Stimulated activated CD4-positive, alpha-beta T cell treated with anti-CD3 and anti-CD28 coated beads, Interleukin-2, amount 100 ng/mL, for 24 hours (primary cell): ENCODE measurements around the gene CLDN1.

Experiments used
- DNase-seq, 2 donors: peaks; one replicate each; pipeline ENCODE4 v3.0.0-alpha.2; 2020

CLDN1 gene

GRCh38 chr3:190321789-190322603 is at the start of gene CLDN1:
TSS of gene CLDN1 (minus strand) at chr3:190322446. CDS start at chr3:190322206, 240 bp downstream.
- peak; percentile 79 to 81 for DNase-seq

DNA sequence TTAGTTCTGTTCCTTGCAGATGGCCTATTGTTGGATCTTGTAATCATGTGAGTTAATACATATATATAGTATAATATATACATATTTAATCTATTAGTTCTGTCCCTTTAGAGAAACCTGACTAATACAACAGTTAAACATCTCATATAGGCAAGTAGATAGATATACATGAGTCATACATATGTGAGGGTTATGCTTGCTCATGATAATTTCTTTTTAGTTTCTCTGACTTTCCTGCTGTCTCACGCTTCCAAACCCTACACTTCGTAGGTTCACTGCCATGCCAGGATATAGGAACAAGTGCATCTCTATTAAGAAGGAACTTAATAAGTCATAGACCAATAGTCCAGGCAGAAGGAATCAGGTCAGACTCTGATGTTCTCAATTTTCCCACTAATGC is 48.9 kb upstream of the CLDN1 start:
- no peak for DNase-seq

GRCh38 chr3:190370369-190370768 is 48.1 kb upstream of the CLDN1 start:
- no peak for DNase-seq

DNA sequence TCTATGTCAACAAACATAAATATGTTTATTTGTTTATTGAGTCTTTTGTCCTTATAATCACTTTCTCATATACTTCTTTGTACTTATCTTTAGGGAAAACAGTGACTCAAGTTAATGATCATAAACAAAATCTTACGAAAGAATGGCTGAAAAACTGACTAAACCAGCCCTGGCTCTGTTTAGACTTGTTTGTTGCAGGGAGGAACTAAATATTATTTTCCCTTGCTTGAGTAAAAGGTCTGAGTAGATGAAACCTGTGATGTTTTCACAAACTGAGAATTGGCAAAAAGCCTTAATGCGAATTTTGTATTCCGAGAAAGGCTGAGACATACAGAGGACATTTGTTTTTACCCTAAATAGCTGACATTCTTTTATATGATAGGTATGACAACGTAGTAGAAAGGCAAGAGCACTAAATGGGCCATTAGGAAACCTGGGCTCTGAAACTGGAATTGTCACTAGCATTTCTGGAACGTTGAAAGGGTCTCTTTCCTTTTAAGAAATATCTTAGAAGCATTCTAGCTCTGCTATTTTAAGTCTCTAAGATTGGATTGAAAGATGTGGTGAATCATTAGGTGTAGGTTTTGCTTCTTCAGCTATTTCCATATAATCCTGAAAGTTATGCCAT is 47.5 kb upstream of the CLDN1 start:
- DNase-seq: no peak

GRCh38 chr3:190368881-190369280 is 46.6 kb upstream of the CLDN1 start:
- DNase-seq: no peak

DNA sequence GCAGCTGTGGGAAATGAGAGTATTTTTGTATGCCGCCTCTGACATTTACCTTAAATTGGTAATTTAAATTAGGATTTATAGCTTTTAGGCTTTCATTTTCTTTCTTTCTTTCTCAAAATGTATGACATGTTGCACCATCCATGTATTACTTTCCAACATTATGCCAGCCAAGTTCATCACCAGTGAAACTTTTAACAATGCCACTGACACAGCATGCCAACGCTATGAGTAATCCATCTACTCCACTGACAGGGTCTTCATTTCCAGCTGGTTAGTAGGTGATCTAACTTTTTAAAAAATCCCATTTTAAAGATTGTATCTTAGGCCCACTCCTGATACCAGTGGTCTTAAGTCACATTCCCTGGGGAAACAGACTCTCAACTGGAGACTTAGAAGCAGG is 43.9 kb upstream of the CLDN1 start:
- no peak for DNase-seq

- no peak for DNase-seq
These were observed 40.0 kb upstream of the CLDN1 start for GRCh38 chr3:190362258-190362657.

DNA sequence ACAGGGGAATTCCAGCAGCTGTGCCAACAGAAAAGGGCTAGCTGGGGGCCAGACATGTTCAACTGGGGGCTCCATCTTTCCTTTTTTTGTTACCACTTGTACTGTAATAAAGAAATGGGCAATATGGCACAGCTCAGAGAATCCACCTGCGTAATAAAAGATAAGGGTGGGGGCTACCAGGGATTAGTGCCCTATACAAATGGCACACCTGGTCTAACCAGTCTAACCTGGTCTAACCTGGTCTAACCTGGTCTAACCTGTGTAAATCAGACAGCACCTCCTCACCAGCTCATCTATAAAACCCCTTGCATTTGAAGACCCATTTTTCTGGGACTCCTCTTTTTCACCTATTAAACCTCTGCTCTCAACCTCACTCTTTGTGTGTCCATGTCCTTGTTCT is 39.5 kb upstream of the CLDN1 start:
- DNase-seq: no peak

- DNase-seq: no peak
These were observed 38.0 kb upstream of the CLDN1 start for GRCh38 chr3:190360228-190360627.

GRCh38 chr3:190359813-190360212 is 37.6 kb upstream of the CLDN1 start:
- DNase-seq: no peak

DNA sequence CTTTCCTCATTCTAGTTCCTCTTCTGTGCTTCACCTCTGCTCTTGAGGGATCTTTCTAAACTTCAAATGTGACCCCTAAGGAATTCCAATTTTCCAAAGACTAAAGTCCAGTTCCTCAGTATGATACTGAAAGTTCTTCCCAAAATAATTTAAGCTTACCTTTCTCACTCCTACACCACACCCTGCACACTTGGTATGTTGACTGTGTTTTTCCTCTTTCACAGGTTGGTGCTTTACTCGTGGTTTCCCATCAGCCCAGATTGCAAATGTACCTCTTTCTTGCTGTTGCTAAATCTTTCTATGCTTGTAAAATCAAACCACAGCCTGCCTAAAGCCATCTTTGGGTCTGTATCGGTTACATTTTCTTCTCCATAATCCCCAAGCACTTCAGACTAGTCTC is 35.2 kb upstream of the CLDN1 start:
- DNase-seq: no peak

DNA sequence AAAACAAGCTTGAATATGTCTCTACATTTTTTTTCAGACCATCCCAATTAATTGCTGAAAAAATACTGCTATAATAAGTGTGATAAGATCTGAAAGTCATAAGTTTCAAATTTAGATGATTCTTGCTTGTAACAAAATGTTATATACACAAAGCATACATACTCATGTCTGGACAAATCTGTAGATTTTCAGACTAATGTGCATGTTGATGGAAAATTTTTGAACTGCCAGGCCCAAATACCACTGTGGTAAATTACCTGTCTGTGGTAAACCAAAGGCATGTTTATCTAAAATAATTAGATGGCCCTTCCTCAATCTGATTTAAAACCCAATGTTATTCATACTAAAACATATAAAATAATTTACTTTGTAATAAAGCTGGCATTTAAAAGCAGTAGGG is 34.0 kb upstream of the CLDN1 start:
- no peak for DNase-seq

DNA sequence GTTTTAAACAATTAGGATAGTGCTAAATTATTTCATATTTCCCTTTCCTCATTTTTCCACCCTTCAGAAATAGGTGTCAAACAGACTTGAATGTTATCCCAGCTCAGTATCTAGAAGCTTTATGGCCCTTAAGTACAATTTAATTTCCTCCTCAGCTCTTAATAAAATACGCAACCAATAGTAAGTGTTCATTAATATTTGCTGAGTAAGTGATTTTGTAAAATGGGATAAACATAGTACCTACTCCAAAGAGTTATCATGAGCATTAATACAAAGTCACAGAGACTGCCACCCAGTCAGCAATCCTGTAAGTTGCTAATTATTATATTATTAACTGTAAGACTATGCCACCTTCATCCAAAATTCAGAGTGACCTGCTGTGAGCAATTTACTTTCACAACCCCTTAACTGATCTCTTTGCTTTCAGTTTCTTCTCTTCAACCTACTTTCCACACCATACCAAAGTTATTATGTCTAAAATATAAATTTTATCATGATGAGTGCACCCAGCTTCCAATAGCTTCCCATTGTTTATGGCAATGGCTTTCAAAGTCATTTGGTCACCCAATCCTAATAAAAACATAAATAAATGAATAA is 30.7 kb upstream of the CLDN1 start:
- no peak for DNase-seq

DNA sequence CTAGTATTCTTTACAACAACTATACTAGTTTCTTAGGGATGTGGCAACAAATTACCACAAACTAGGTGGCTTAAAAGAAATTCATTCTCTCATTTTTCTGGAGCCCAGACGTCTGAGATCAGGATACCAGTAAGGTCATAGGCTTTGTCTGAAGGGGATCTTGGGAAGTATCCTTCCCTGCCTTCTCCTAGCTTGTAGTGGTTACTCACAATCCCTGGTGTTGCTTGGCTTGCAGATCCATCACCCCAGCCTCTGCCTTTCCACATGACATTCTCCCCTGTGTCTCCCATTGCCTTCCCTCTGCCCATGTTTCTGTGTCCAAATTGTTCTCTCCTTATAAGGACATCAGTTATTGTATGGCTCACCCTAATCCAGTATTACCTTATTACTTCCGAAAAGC is 24.3 kb upstream of the CLDN1 start:
- DNase-seq: no peak

DNA sequence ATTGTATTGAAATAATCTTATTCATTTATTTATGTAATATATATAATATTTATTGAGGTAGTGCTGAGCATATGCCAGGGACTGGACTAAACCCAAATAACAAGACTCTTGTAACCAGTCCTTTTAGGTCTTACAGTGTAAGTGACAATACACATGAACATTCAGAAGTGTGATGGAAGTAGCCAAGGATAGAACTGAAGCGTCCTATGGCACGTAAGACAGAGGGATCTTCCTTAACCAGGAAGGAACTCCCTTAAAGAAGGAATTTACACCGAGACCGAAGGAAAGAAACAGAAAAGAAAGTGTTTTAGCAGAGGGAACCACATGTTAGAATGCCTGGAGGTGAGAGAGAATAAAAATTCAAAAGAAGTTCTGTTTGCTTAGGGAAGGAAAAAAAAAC is 23.6 kb upstream of the CLDN1 start:
- DNase-seq: no peak

- DNase-seq: no peak
These were observed 23.0 kb upstream of the CLDN1 start for GRCh38 chr3:190345027-190345821.

DNA sequence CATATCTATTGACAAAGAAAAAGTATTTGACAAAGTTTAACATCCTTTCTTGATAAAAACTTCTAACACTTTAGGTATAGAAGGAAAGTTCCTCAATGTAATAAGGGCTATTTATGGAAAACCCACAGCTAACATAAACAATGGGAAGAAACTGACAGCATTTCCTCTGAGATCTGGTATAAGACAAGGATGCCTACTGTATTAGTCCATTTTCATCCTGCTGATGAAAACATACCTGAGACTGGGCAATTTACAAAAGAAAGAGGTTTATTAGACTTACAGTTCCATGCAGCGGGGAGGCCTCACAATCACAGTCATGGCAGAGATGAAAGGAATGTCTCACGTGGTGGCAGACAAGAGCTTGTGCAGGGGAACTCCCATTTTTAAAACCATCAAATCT is 17.8 kb upstream of the CLDN1 start:
- no peak for DNase-seq

DNA sequence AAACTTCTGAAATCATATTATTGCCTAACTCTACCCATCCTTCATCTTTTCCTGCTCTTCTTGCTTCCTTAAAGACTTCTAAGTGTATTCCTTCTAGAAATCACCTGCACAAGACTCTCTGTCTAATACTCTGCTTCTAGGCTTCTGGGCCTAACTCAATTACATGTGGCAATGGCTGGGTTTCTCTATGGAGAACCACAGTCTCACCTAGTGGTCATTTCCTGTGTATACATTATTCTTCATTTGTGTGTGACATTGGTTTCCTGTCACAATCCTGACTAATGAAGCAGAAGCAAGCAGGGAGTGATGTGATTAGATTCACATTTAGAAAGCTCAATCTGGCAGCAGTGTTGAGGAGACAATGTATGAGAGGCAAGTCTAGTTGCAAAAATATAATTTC is 16.9 kb upstream of the CLDN1 start:
- DNase-seq: no peak

GRCh38 chr3:190338717-190339116 is 16.5 kb upstream of the CLDN1 start:
- DNase-seq: no peak

DNA sequence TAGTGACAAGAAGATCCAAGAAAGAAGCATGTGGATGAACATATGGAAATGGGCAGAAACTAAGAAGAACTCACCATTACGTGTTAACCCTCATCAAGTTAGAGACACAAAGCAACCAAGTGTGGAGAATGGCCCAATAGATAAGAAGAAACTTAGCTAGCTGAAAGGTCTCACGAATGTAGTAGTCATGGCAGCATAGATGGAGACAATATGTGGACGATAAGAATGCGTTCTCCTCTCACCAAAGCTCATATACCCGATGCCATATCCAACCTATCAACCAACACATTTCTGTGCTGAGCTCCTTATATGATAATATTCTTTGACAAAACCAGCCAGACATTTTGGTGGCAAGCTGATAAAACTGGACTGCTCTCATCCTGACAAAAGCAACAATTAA is 15.1 kb upstream of the CLDN1 start:
- DNase-seq: no peak

DNA sequence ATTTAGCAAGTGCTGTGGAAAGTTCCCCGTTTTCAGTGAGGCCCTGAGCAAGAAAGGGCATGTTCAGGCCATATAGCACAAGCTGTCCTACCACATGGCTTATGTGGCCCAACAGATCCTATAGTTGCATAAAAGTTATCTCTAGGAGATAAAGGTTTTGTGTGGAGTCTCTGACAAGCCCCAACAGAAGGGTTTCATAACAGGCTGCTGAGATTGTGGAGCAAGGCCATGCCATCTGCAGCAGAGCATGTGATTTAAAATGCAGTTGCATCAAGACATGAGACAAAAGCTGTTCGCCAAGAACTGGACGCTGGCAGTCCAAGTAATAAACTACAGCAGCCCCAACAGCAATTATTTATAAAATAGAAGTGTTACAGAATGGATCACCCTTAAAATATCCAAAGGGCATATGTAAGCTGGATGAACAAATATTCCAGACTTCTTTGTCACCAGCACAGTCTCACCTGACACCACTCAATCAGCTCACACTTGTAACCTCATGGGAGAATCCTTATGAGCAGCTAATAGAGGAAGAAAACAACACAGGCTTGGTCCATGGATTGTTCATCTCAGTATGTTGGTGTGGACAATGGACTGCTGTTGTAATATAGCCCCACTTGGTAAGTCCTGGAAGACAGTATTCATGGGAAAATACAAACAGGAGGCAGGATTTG is 14.4 kb upstream of the CLDN1 start:
- no peak for DNase-seq

- DNase-seq: no peak
These were observed 11.7 kb upstream of the CLDN1 start for GRCh38 chr3:190333961-190334360.
